Right ventricle myocardium inferior (tissue), 1 donor: ENCODE data around the gene ANKRD11. TPM values are rescaled to one million over a fixed set of nuclear protein-coding genes. Genes with fewer than 3 reads are reported as not detected.

ENCODE experiments used
- ATAC-seq: fragments of 200-7000 bp; cut with Tn5 transposase; one replicate; pipeline ENCODE4 v1.9.1; 2020; ENCODE audit warnings: mild to moderate bottlenecking, moderate library complexity
- DNase-seq: peaks from one replicate; pipeline ENCODE4 v3.0.0; 2021; ENCODE audit errors: missing footprints
- intact Hi-C: fragments of 100-400 bp; cut with DNase I; formaldehyde crosslinking; loops from one replicate; pipeline ENCODE4 v1.11.0; 2022
- total RNA-seq: library from RNA; stranded (reverse); fragmentation: NEBNext Ultra II Directional; extraction: Animal tissue kit (Norgen Biotek cat#: 25700); gene quantifications from one replicate; pipeline ENCODE4 v1.2.1, GENCODE V29; 2021
- donor health status: DM: no; HTN: yes; CAD: no; lungs with severe emphysema.

The ANKRD11 gene
- total RNA-seq, 1 donor from 2014 or later, result 64.9 TPM

DNA sequence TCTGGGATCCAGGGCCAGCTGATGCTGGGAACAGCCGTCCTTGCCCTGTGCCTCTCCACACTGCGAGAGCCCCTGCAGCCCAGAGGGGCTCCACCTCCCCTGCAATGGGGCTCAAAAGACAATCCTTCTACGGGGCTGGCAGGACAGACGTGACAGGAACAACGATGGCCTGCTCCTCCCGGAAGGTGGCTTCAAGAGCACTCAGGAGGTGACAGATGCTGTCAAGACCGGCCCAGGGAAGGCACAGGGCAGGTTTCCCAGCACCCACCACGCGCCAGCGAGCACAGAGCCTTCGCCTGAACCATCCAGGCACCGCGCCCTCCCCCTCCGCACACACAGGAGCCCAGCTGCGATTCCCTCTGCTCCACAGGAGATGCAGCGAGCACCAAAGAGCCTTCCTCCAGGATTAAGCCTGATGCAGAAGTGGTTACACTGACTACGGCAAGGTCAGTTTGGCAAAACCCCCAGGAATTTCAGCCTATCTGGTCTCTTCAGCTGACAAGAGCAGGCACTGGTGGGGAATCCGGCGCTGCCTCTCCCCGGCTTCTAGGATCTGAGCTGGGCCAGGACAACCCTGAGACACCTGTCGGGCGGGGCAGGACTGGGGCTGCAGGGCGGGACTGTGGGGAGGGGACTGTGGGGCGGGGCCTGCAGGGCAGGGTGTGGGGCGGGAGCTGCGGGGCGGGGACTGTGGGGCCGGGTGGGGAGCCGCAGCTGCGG lies 169.4 kb downstream of the ANKRD11 start:
- ATAC-seq (peak; percentile 51), DNase-seq (peak; percentile 30)
- intact Hi-C loops, result loop anchor here (1.0 to 10.0 kb wide), 2 partner anchors 21 to 334 kb away; partner anchors contain the start of genes CHMP1A and SPATA33

- intact Hi-C loops, result loop anchor here (1.0 to 10.0 kb wide), 2 partner anchors 20 to 335 kb away; partner anchors contain the start of genes CHMP1A and SPATA33
- ATAC-seq, result peak; percentile 61
- peak; percentile 76 for DNase-seq
Observed at GRCh38 chr16:89319886-89320781, 170.2 kb downstream of the ANKRD11 start.

DNA sequence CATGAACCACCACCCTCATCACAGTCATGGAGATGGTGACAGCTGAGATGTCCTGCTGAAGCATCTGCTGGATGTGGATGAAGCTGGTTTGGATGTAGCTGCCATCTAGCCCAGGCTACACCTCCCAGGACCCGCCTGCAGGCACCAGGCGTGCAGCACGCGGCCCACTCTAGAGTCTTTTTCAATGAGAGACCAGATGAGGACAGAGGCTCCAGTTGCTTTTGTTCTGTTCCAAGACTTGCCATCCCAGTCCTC lies 170.8 kb downstream of the ANKRD11 start:
- DNase-seq, result no peak
- intact Hi-C loops, result no loop called here
- ATAC-seq, result no peak

GRCh38 chr16:89318871-89319630 lies 171.3 kb downstream of the ANKRD11 start:
- DNase-seq (peak; percentile 64), ATAC-seq (no peak)
- intact Hi-C loops, result no loop called here

- intact Hi-C loops, result no loop called here
- DNase-seq (no peak), ATAC-seq (no peak)
Observed at GRCh38 chr16:89318430-89318758, 172.0 kb downstream of the ANKRD11 start.

DNA sequence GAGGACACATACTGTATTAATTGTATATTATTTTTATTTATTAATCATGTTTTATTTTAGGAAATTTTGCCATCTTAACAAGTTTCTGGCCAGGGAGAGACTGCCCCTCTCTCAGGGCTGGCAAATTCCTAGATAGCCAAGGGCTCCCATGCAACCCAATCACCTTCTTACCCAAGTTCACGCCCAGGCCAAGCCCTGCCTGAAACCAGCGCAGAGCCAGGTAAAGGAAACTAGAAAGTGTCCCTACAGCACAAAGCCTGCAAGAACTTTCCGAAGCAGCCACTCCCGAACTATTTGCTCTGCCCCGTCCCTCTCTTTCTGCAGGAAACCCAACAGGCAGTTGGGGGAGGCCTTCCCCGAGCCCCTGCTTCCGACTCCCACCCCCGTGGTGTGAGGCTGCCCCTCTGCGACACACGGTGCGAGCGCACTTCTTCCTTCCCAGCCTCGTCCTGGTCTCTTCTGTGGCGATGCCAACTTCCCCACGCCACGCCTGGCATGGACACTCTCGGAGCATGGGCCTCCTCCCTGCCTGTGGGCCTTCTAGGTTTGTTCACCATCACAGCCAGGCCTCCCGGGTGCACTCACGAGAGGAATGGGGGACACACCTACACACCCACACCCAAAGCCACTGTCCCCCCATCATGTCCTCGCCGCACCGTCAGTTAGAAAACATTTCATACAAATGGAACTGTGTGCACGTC lies 172.5 kb downstream of the ANKRD11 start:
- no peak for ATAC-seq
- intact Hi-C loops, result no loop called here
- DNase-seq, result peak; percentile 60

GRCh38 chr16:89317101-89317671 lies 173.2 kb downstream of the ANKRD11 start:
- intact Hi-C loops, result no loop called here
- ATAC-seq (no peak), DNase-seq (peak; percentile 43)

DNA sequence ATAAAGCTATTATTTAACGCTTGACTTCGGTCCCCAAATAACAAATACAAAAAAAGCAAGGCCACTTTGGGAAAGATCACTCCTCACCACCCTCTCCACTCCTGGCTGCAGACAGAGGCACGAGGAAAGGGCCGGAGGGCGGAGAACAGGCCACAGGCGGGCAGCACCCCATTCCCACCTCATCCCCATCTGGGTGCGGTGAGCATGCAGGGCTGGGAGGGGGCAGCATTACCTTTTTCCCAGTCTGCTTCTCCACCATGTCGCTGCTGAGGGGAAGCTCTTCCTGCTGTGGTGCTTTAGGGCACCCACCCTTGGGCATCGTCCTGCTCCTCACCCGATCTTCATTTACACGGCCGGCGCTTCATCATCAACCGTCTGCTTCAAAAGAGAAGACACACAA lies 173.7 kb downstream of the ANKRD11 start:
- ATAC-seq, result no peak
- intact Hi-C loops, result no loop called here
- DNase-seq, result peak; percentile 31

GRCh38 chr16:89315791-89316581 lies 174.4 kb downstream of the ANKRD11 start:
- DNase-seq (peak; percentile 56), ATAC-seq (no peak)
- intact Hi-C loops, result no loop called here

GRCh38 chr16:89315271-89315670 lies 175.1 kb downstream of the ANKRD11 start:
- no peak for DNase-seq
- ATAC-seq, result no peak
- intact Hi-C loops, result no loop called here

GRCh38 chr16:89314854-89315253 lies 175.5 kb downstream of the ANKRD11 start:
- intact Hi-C loops, result no loop called here
- DNase-seq, result peak; percentile 51
- ATAC-seq, result no peak

- intact Hi-C loops, result no loop called here
- DNase-seq (peak; percentile 55), ATAC-seq (no peak)
Observed at GRCh38 chr16:89314357-89314756, 176.0 kb downstream of the ANKRD11 start.

GRCh38 chr16:89313583-89313982 lies 176.8 kb downstream of the ANKRD11 start:
- no peak for ATAC-seq
- DNase-seq, result no peak
- intact Hi-C loops, result no loop called here

DNA sequence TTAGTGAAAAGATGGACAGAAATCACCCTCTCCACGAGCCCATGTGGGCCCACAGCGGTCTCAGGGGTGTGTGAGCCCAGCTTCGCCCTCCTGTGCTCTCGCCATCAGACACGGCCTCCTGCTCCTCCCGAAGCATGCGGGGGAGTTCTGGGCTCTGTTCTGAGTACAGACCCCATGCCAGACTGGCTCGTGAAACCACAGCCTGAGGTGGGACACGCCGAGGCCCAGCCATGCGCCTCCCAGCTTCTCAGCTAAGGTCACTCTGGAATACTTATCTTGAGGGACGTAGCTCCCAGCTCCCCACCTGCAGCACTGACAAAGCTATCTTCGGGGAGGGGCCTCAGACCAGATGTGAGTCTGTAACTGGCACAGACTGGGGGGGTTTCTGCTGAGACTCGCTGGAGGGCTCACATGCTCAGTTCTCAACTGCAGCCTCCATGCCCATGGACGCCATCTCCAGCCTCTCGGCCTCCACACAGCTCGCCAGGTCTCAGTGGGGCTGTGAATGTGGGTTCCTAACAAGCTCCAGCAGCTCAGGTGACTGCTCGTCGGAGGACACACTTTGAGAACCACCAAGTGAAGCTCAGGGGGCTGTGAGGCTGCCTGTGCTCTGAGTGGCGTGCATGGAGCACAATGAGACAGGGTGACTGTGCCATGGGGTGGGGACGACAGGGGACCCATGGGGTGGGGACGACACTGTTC lies 177.6 kb downstream of the ANKRD11 start:
- ATAC-seq, result no peak
- peak; percentile 52 for DNase-seq
- intact Hi-C loops, result no loop called here

- no peak for ATAC-seq
- intact Hi-C loops, result no loop called here
- DNase-seq, result peak; percentile 37
Observed at GRCh38 chr16:89312194-89312593, 178.2 kb downstream of the ANKRD11 start.

- ATAC-seq, result no peak
- no peak for DNase-seq
- intact Hi-C loops, result no loop called here
Observed at GRCh38 chr16:89311636-89312035, 178.7 kb downstream of the ANKRD11 start.

DNA sequence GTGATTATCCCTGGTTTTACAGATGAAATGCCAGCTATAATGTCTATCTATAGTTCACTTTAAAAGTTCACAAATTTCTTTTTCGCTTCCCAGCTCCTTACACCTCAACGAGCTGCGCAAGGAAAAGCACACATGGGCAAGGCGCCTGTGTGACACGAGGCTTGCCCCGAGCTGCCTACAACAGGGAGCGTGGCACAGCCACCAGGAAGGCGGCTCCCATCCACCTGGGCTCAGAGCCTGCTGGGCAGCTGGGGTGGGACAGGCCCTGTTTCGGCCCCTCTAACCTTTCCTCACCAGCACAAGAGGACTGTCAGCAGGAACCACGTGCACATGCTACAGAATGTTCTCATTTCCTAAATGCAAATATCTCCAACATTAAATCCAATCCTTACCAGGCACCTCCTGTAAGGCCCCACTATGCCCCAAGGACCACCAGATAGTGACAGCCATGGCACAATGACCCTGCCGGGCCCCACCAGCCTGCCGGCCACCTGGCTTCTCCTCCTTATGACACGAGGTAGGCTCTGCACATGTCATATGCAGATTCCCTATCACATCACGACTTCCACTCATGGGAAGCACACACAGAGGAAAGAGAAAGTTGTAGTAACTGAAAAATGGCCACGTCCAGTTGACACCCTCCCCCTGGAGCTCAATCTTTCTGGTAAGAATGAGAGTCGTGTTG lies 180.8 kb downstream of the ANKRD11 start:
- no peak for ATAC-seq
- intact Hi-C loops, result no loop called here
- peak; percentile 47 for DNase-seq
